Measurements from ENCODE around the gene SIRT6.
A peak's percentile ranks its signal among the peaks of the same experiment; 100 is the strongest.
"Not testable (repeated sequence)": the region's sequence is repeated elsewhere in the genome, so short reads cannot be mapped to it uniquely, and the experiment has no call there.

SIRT6 gene

GRCh38 chr19:4173479-4174212 is 8.7 kb downstream of the SIRT6 start:
- no peak for DNase-seq

GRCh38 chr19:4172861-4173473 is 9.4 kb downstream of the SIRT6 start:
- peak; percentile 40 for DNase-seq

- no peak for DNase-seq
These were observed 10.7 kb downstream of the SIRT6 start for GRCh38 chr19:4171676-4172075.

- no peak for DNase-seq
These were observed 18.1 kb downstream of the SIRT6 start for GRCh38 chr19:4164262-4164661.

GRCh38 chr19:4161415-4162077 is 20.8 kb downstream of the SIRT6 start:
- no peak for DNase-seq

- not testable (repeated sequence) for DNase-seq
These were observed 24.4 kb downstream of the SIRT6 start for GRCh38 chr19:4157971-4158370.

GRCh38 chr19:4157164-4157563 is 25.2 kb downstream of the SIRT6 start:
- no peak for DNase-seq

GRCh38 chr19:4154571-4155312 is 27.6 kb downstream of the SIRT6 start:
- no peak for DNase-seq

GRCh38 chr19:4152241-4152998 is 29.9 kb downstream of the SIRT6 start:
- no peak for DNase-seq

GRCh38 chr19:4151623-4152022 is 30.7 kb downstream of the SIRT6 start:
- DNase-seq: no peak

GRCh38 chr19:4149518-4150288 is 32.7 kb downstream of the SIRT6 start:
- no peak for DNase-seq

GRCh38 chr19:4144666-4145249 is 37.6 kb downstream of the SIRT6 start:
- peak; percentile 48 for DNase-seq

- DNase-seq: not testable (repeated sequence)
These were observed 39.4 kb downstream of the SIRT6 start for GRCh38 chr19:4142916-4143315.

- DNase-seq: peak; percentile 63
These were observed 42.1 kb downstream of the SIRT6 start for GRCh38 chr19:4140237-4140711.

GRCh38 chr19:4139614-4140236 is 42.6 kb downstream of the SIRT6 start:
- peak; percentile 44 for DNase-seq

- DNase-seq: no peak
These were observed 43.9 kb downstream of the SIRT6 start for GRCh38 chr19:4138445-4138844.

GRCh38 chr19:4136680-4137088 is 45.7 kb downstream of the SIRT6 start:
- no peak for DNase-seq

GRCh38 chr19:4135386-4135785 is 47.0 kb downstream of the SIRT6 start:
- not testable (repeated sequence) for DNase-seq

- DNase-seq: no peak
These were observed 48.0 kb downstream of the SIRT6 start for GRCh38 chr19:4134351-4134750.

GRCh38 chr19:4130744-4131438 is 51.5 kb downstream of the SIRT6 start:
- DNase-seq: peak; percentile 78
